ENCODE results near the gene SH3PXD2A.

Gene SH3PXD2A

DNA sequence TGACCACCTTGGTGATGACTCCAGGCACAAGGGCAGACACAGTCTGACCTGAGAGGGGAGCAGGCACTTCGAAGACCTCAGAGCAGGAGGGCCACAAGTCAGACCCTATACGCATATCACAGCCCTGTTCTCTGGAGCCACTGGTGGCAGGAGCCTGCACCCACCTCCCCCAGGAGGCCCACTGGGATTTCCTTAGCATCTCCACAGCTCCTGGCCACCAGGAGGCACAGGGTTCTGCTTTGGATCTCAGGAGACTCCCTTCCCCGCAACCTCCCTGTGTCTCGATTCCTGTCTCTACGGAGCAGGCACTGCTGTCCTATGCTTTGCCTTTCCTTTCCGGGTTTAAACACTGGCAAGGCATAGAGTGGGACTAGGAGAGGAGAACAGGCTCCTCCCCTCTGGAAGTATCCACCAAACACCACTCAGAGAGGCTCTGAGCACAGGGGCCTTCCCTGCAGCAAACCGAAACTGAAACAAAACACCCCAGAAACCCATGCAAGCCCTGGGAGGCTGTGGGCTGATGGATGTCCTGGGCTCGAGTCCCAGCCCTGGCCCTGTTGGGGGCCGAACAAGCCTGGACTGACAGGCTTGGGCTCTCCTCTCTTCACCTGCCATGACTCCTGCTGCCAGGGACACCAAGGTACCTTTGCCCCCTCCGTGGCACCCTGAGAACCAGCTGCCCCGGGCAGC, 195.6 kb downstream of the SH3PXD2A start:
- no peak for DNase-seq

DNA sequence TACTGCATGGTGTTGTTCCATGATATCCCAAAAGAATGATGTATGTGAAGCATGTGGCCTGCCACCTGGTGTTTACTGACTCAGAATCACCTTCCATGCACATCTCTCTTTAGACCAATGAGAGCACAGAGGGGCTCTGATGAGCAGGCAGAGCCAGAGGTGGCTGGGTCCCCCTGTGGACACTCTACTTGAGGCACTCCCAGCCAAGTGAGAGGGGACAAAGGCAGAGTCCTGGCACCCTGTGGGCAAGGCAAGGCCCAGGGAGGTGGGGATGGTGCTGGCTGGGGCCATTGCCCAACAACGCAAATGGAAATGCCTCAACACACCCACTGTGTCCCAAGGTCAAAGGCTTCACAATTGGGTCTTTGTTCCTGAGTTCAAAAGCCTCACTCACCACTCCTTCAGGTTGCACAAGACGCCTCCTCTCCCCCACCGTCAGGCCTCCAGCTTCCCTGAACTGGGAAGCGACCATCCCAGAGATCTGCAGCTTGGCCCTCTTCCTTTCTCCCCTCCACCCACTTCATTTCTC, 197.3 kb downstream of the SH3PXD2A start:
- no peak for DNase-seq

DNA sequence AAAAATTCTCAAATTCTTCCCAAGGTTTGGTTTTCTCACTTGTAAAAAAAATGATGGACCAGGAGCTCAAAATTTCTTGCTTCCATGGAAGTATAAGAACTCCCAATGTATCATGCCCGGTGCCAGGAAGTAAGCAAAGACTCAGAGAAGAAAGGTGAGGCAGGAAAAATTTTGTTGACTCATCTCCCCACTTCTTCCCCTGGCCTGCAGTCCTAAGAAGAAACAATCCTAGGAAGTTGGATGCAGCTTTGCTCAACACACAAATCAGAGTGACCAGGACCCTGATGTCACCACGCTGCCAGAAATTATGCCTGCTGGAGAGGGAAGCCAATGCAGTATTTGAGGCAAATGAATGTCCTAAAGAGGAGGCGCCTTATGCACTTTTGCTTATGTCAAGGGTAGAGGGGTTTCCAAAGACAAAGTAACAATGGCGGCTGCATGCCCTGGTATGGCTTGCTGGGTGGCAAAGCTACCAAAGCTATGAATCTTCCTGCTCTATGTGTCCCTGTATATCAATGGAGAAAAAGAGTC, 198.2 kb downstream of the SH3PXD2A start:
- DNase-seq, result no peak

DNA sequence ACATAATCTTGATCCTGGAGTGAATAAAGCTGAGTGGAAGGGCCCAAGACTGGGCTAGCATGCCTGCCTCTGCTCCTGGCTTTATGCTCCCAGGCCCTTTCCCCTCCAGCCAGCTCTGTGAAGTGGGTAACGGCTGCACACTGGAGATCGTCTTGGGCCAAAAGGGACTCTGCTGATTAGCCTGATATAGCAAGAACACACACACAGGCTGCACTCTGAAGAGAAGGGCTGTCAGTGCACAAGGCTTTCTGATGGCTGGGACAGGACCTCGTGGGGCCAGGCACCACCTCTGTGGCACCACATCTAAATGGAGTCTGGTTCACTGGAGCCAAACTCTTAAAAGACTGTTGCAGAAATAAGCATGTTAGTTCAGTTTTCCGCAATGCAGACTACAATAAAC, 200.5 kb downstream of the SH3PXD2A start:
- DNase-seq, result no peak

DNA sequence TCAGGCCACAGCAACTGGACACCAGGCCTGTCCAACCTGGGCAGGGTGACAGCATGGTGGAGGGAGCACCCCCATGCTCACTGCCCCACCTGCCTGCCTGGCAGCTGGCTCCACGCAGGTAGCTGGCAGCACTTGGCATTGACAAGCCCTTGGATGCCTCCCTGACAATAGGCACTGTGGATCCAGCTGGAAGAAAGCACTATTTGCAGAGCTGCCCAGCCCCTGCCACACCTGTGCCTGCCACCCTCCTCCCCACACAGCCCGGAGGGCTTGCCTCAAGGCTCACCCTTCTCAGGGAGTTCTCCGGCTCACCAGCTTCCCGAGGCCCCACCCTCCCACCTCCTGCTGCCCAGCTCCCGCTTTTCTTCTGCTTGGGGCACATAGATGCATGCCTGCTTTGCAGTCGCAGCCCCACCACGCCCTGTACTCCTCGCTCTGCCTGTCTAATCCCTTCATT, 201.8 kb downstream of the SH3PXD2A start:
- DNase-seq, result no peak

DNA sequence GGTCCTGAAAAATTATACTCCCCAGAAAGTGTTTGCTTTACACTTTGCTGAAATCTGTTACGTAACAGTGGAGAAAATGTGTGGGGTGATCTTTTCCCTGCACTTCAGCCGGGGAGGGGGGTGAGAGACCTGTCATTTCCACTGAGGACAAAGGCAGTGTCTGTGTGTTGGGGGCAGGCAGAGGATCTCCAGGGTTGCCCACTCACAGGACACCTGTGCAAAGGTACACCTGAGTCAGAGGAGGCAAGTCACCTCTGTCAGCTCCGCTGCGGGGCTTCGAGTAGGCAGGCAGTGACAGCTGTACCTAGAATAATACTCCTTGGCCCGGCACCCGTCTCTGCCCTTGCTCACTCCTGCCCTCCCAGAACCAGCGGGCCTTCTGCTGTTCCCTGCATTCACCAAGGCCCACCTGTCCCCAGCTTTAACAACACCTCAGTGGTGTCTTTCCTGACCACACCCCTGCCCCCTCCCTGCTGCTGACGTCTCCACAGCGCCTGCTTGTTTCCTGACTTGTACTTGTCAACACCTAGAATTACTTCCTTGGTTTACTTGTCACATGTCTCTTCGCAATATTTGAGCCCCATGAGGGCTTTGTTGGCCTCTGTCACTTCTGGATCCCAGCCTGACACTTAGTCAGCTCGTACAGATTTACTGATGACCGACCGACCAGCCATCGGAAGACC, 202.6 kb downstream of the SH3PXD2A start:
- DNase-seq, result no peak

DNA sequence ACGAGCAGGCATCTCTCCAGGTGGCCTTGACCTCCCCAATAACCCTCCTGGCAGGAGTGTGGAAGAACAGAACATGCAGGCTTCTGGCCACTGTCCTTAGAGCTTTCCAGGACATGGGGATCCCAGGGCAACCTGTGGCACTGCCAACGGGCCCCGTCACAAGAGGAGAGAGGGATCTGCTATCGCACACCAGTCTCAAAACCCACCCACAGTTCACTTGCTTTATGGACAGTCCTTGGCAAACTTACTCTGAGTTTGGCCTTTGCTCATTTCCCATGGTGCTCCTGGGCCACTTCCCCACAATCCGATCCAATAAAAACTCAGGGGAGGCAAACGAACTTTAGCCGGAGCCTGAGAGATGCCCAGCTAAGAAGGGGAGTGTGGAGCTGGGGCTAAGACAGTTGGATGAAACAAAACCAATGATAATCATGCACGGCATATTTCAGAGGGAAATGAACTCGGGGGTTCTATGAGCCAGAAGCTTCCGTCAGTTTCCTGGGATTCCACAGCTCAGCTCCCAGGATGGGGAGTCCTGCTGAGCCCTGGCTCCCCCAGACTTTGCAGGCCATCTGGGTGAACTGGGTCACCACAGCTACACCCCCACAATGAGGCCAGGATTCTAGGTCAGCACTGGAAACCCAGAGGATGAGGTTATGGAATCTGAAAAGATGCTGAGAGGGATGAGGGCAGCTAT, 203.4 kb downstream of the SH3PXD2A start:
- DNase-seq, result no peak

DNA sequence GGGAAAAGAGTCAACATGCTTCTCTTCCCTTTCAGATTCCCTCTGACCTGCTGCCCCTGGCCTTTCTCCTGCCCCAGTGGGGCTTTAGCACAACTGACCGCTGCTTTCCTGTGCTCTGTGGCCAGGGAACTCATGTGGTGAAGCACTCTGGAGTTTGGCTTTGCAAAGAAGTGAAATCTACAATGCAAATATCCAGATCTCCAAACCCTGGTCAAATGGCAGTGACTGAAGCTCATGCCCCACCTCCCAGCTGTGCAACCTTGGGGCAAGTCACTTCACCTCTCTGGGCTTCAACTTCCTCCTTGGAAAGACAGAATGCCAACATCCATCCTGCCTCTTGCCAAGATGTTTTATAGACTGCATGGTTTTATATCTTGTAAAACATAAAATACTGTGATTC, 204.0 kb downstream of the SH3PXD2A start:
- DNase-seq, result no peak

DNA sequence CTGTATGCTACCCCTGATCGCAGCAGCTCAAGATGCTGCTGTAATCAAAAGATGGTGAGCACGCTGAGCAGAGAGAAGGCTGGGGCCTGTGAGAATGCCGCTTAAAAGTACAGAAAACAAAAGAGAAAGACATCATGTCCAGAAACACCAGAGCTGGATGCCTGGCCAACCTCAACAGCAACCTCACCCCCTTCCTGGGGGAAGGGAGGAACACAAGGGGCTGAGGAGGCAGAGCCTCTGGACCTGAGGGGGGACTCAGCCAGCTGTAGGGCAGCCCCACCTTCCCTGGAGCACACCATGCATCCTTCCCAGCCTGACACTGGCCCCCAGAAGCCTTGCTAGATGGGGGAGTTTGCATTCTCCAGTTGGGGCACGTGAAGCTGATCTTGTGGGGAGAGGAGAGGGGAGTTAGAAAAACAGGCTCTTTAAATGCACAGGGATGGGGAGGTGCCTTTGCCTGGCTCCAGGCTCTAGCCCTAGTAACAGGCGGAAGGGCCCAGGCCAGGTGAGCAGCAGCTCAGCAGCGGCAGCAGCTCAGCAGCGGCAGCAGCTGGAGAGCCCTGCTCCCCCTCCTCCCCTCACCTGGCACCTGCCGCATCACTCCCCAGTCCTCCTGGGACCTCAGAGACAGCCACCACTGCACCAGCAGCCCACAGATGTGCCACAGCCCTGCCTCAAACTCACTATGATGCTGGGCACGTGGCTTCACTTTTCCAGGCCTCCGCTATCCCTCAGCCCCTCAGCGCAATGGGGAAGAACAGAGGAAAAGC, 205.5 kb downstream of the SH3PXD2A start:
- no peak for DNase-seq

DNA sequence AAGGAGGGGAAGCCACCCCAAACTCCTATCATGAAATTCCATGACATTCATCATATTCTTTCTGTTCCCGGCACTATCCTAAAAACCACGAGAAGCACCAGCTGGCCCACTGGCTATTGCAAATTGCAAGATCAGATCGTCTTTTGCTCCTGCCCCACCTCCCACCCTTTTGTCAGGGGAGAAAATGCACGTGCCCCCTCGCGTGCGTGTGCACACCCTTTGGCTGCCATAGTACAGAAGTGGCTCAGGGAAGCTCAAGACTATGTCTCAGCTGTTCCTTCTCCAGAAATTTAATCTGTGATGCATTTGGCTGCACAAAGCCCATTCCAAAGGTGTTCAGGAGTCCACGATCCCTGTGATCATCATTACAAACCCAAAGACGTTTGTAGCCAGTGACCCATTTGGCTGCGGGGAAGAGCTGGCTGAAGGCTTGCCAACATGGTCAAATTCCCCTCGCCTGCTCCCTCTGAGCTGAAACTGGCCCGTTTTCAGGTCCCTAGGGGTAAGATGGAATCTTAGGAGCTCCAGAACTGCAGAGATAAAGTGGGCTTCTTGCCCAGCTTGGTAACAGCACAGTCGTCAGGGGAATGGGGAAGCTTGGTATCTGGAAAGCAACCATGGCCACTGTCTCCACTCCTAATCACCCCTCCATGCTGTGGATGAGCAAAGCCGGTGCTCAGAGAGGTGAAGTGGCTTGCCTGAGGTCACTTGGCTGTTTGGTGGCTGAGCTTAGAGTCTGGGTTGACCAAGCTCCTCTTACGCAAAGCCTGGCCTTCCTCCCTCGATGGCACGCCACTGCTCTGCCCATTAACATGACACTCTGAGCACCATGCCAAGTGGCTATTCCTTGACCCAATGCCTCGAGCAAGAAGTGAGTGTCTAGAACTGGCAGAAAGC, 206.5 kb downstream of the SH3PXD2A start:
- no peak for DNase-seq

DNA sequence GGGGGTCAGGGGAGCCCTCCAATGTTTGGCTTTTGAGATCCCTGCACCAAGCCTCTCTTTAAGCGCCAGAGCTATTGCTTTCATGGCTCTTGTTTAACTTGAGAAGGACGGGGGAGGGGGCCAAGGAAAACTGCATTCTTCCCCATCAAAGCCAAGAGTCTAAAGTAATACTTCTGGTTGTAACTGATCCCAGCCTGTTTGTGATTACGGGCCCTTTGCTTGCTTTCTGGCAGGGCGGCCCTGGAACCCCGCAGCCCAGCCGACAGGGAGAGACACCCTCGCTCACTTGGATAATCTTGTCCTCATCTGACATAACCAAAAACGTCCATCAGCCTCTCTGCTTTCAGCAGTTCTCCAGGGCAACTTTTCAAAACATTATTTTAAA, 207.1 kb downstream of the SH3PXD2A start:
- no peak for DNase-seq

DNA sequence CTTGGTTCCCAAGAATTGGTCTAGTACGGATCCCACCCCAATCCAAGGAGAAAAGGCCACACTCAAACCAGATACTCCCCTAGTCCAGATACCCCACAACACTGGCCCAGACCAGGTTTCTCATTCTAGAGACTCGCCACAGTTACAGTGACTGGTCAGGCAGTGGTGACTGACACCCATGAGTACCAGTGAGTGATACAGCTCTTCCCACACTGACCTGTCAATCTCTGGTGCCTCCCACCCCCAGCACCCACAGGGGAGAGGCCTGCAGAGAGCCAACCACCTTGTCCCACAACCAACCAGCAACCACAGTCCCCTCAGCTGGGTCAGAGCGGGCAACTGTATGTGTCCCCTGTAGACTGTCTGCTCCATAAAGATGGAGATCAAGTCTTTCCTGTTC, 209.1 kb downstream of the SH3PXD2A start:
- no peak for DNase-seq

DNA sequence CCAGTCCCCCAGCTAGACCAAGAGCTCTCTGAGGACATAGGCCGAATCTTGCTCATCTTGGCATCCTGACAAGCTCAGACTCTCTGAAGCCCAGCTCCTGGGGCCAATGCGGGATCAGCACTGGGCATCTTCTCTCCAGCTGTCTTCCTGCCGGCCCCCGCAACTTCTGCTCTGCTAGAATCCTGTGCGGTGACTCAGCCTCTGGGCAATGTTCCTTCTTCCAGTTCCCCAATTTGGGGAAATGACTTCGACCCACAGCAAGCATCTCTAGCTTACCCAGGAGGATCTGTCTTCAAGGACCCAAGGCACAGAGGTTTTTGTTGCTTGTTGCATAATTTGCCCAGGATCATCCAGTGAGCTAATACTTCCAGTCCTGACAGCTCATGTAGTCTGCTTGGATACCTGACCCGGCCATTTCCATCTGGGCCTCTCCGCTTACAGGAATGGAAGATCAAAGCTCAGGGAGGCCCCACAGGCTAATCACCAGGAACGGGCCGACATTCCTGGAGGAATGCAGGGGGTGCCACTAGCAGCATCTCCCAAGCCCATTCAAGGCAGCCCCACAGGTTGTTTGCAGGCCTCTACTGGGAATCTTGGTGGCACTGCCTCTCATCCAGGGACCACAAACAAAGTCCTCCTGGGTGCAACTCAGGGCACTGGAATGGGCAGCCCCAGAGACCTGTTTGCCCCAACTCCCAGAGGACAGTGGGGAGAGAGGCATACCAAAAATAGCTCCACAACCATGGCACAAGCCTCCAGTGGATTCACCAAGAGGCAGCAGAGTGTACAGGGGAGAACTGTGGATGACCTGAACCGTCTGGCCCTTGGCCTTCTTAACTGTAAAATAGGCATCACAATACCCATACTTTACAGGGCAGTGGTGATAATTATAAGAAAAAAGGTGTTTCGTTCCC, 210.0 kb downstream of the SH3PXD2A start:
- DNase-seq, result no peak

DNA sequence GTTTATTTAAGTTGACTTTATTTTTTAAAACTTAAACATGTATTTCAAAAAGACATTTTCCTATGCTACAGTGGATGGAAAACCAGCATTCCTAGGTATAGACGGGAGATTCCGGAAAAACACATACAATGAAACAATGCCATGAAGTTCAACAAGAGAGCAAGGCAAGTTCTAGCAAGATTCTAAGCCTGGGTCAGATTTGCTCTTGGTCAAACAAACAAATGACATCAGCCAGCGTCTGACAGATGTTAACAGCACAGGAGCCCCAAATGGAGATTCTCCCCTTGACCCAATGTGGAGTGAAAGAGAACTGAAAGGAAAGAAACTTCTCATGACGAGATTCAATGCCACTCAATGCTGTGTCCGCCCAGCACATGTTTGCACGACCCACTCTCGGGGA, 212.0 kb downstream of the SH3PXD2A start:
- DNase-seq, result no peak

DNA sequence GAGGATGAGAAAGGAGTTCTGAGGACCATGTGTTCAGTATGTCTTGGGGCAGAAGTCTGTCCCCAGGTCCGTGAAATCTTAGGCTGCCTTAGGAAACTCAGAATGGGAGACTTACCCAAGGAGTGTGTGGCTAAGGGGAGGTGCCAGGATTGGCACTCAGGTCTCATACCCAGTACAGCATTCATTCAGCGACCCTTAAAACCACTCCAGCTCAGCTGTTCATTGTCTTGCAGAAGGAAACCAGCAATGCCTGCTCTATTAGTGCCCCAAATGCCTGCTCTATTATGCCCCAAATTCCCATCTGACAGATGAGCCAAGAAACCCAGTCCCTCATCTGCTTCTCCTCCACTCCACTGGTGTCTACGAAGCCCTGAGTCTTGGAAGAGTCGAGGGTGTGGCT, 214.1 kb downstream of the SH3PXD2A start:
- DNase-seq, result no peak

DNA sequence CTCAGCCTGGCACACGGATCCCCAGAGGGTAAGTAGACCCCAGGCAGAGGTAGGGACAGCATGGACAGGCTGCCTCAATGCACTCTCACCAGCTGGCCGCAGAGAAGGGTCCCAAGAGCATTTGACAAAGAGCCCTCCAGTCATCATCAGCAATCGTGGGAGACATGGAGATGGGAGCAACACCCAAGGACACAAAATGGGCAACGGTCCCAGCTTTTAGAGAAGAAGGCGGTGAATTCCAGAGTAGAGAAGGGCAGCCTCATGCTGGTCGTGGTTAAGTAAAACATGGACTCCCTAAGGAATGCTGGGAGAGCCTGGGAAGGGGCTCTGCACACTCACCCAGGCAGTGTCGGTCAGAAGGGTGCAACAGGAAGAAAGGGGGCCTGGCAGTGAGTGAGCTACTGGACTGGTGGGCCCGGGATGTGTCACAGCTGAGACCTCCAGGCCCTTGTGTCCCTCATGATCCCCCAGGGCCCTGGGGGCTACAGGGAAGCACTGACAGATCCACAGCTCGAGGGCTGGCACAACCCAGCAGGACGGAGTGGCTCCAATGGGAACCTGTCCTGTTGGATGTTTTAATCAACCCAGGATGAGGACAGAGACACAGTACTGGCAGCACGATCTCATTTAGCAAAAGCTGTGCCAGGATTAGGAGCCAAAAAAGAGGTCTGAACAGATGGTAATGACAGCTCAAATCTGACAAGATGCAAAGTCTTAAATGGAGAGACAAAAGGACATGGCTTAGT, 214.8 kb downstream of the SH3PXD2A start:
- no peak for DNase-seq

DNA sequence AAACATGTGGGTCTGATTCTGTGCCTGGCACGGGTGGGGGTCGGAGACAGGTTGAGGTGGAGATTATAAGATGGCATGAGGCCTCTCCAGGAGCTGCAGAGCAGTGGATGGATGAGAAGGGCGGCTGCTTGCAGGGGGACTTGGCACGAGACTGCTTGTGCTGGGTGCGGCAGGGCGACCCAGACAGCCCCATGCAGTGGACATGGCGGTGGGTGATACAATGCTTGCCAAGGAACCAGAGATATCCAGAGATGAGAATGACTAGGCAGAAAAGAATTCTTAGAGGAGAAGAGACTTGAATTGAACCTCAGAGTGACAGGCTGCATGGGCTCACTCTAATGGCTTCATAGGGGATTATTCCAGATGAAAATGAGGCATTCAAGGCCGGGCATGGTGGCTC, 216.4 kb downstream of the SH3PXD2A start:
- no peak for DNase-seq

DNA sequence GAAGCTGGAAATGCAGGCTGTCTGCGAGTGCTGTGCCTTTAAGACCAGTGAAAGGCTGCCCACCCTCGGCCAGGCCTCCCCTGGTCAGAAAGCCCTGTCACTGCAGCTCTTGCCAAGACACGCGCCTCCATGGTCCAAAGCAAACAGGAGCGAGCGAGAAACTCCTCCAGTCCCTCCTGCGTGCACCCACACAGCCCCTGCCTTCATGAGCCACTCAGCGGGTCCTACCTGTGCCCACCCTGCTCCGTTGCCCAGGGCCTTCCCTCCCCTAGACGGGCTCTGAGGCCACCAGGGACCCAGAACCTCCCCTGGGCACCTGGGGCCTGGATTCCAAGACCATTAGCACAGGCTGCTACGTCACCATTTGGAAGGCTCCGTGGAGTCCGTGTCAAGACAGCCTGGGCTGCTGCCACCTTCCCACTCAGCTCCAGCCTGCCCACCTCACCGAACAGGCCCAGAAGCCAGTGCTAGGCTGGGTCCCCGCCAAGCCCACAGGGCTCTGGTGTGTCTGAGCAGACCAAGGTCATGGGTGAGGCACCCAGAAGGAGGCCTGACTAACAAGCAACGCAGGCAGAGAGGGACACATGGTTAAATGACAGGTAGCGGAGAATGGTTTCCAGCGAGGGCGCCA, 217.3 kb downstream of the SH3PXD2A start:
- no peak for DNase-seq

DNA sequence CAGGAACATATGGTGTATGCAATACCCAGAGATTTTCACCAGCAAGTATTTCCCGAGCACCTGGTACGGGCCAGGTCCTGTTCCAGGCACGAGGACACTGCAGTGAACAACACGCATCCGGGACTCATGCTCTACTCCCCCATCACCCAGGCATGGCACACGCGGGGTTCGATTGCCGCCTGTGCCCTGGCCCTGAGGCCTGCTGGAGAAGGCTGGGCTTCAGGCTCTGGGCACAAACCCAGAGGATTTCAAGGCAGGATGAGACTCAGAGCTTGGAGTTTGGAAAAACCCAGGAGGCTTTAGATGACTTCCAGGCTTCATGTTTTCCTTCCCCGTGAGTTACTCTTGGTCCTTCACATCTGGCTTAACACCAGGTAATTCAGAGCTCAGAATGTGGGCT, 218.4 kb downstream of the SH3PXD2A start:
- DNase-seq, result no peak

Data from NCI-H1436 treated with DMSO at 0.1 percent for 48 hours (cell line).